HK-2 (cell line): Measurements from ENCODE around the gene AXIN2.

Experiments used
- DNase-seq: peaks from one replicate; pipeline ENCODE4 v3.0.0-alpha.2; 2018; ENCODE audit not compliant: unreplicated experiment

AXIN2 gene

GRCh38 chr17:65584604-65585521 is 23.4 kb upstream of the AXIN2 start:
- no peak for DNase-seq

- no peak for DNase-seq
These were observed 22.6 kb upstream of the AXIN2 start for GRCh38 chr17:65583921-65584603.

GRCh38 chr17:65576939-65577338 is 15.5 kb upstream of the AXIN2 start:
- DNase-seq = no peak

- no peak for DNase-seq
These were observed 11.8 kb upstream of the AXIN2 start for GRCh38 chr17:65573282-65573602.

- no peak for DNase-seq
These were observed 11.3 kb upstream of the AXIN2 start for GRCh38 chr17:65572581-65573281.

GRCh38 chr17:65572186-65572580 is 10.7 kb upstream of the AXIN2 start:
- no peak for DNase-seq

- no peak for DNase-seq
These were observed 7.5 kb upstream of the AXIN2 start for GRCh38 chr17:65568918-65569317.

GRCh38 chr17:65567566-65567965 is 6.1 kb upstream of the AXIN2 start:
- no peak for DNase-seq

GRCh38 chr17:65565559-65565958 is 4.1 kb upstream of the AXIN2 start:
- DNase-seq = no peak

- DNase-seq = no peak
These were observed 3.3 kb upstream of the AXIN2 start for GRCh38 chr17:65564793-65565192.

- DNase-seq = no peak
These were observed 721 bp upstream of the AXIN2 start for GRCh38 chr17:65562206-65562531.

- DNase-seq = peak; percentile 60
These were observed 608 bp downstream of the AXIN2 start for GRCh38 chr17:65560628-65561451.

GRCh38 chr17:65559804-65560627 is 1.4 kb downstream of the AXIN2 start:
- DNase-seq = peak; percentile 18

GRCh38 chr17:65559461-65559803 is 2.0 kb downstream of the AXIN2 start:
- no peak for DNase-seq

- DNase-seq = no peak
These were observed 2.6 kb downstream of the AXIN2 start for GRCh38 chr17:65558683-65559460.

- no peak for DNase-seq
These were observed 3.2 kb downstream of the AXIN2 start for GRCh38 chr17:65558311-65558682.

- DNase-seq = peak; percentile 64
These were observed 3.8 kb downstream of the AXIN2 start for GRCh38 chr17:65557349-65558310.

GRCh38 chr17:65556910-65557348 is 4.5 kb downstream of the AXIN2 start:
- DNase-seq = no peak
